GM23338 (cell line): ENCODE results near the gene GJA3. TPM values are rescaled to one million over a fixed set of nuclear protein-coding genes. Genes with fewer than 3 reads are reported as not detected.

Experiments used
- ATAC-seq: fragments of 200-7000 bp; cut with Tn5 transposase; 3 replicates; pipeline ENCODE4 v1.9.1; 2020
- DNase-seq: peaks from one replicate; pipeline ENCODE4 v3.0.0-alpha.2; 2015; ENCODE audit warnings: low spot score
- H2AFZ ChIP-seq: fragments of 200-600 bp; sonication (generic); 2 replicates; pipeline ENCODE4 v1.8.0; 2016; ENCODE audit warnings: antibody characterized with exemption, mild to moderate bottlenecking, moderate library complexity
- H3F3A ChIP-seq: fragments of 200-600 bp; sonication (generic); replicated peaks from 2 replicates; pipeline ENCODE4 v1.8.0; 2017; ENCODE audit warnings: antibody characterized with exemption, mixed run types, low read depth
- H3K27ac ChIP-seq: fragments of 200-600 bp; sonication (generic); 2 replicates; pipeline ENCODE4 v1.6.1; 2016; ENCODE audit warnings: low read depth
- H3K27me3 ChIP-seq: fragments of 200-600 bp; sonication (generic); 2 replicates; pipeline ENCODE4 v1.8.0; 2016; ENCODE audit warnings: mild to moderate bottlenecking, mixed run types, moderate library complexity; ENCODE audit not compliant: insufficient read depth
- H3K36me3 ChIP-seq: fragments of 200-600 bp; sonication (generic); 2 replicates; pipeline ENCODE4 v1.8.0; 2016; ENCODE audit warnings: mild to moderate bottlenecking; ENCODE audit not compliant: insufficient read depth
- H3K4me1 ChIP-seq: fragments of 200-600 bp; sonication (generic); 2 replicates; pipeline ENCODE4 v1.8.0; 2016; ENCODE audit warnings: mild to moderate bottlenecking, moderate library complexity; ENCODE audit not compliant: insufficient read depth
- H3K4me2 ChIP-seq: fragments of 200-600 bp; sonication (generic); 2 replicates; pipeline ENCODE4 v1.7.1; 2017; ENCODE audit warnings: mixed run types
- H3K4me3 ChIP-seq: fragments of 200-600 bp; sonication (generic); 2 replicates; pipeline ENCODE4 v1.6.1; 2016; ENCODE audit warnings: mixed run types
- H3K79me2 ChIP-seq: fragments of 200-600 bp; sonication (generic); replicated peaks from 2 replicates; pipeline ENCODE4 v1.8.0; 2017; ENCODE audit warnings: mild to moderate bottlenecking; ENCODE audit not compliant: insufficient read depth
- H3K9me2 ChIP-seq: fragments of 200-600 bp; sonication (generic); 2 replicates; pipeline ENCODE4 v1.8.0; 2017; ENCODE audit not compliant: insufficient read depth
- H4K20me1 ChIP-seq: fragments of 200-600 bp; sonication (generic); replicated peaks from 2 replicates; pipeline ENCODE4 v1.8.0; 2017; ENCODE audit warnings: mild to moderate bottlenecking; ENCODE audit not compliant: insufficient read depth
- H3K27ac Mint-ChIP-seq: 2 replicates; pipeline ENCODE4 v1.8.0; 2020; ENCODE audit warnings: inconsistent platforms, mild to moderate bottlenecking, moderate library complexity, mixed read lengths
- H3K27me3 Mint-ChIP-seq: 3 replicates; pipeline ENCODE4 v1.8.0; 2022; ENCODE audit warnings: low read depth, mild to moderate bottlenecking, moderate library complexity, mixed read lengths, inconsistent platforms; ENCODE audit not compliant: insufficient read depth, poor library complexity
- H3K36me3 Mint-ChIP-seq: 3 replicates; pipeline ENCODE4 v1.8.0; 2021; ENCODE audit warnings: low read depth, mild to moderate bottlenecking, inconsistent platforms, moderate library complexity, mixed read lengths
- H3K4me1 Mint-ChIP-seq: 3 replicates; pipeline ENCODE4 v1.8.0; 2020; ENCODE audit warnings: mild to moderate bottlenecking, inconsistent platforms, mixed read lengths
- H3K4me3 Mint-ChIP-seq: 3 replicates; pipeline ENCODE4 v1.8.0; 2021; ENCODE audit warnings: moderate library complexity, mild to moderate bottlenecking, inconsistent platforms, mixed read lengths
- H3K9me3 Mint-ChIP-seq: 3 replicates; pipeline ENCODE4 v1.8.0; 2020; ENCODE audit warnings: moderate library complexity, mild to moderate bottlenecking, inconsistent platforms, mixed read lengths
- polyA plus RNA-seq: library from polyadenylated mRNA; unstranded; fragments of >200 nt; fragmentation: Nextera tagmentation; extraction: Ambion mirVana; gene quantifications from 2 replicates; pipeline ENCODE4 v1.2.1, GENCODE V29; 2016
- total RNA-seq: library from RNA; depleted of rRNA; stranded (reverse); fragments of >200 nt; shearing (Covaris generic); gene quantifications from 2 replicates; pipeline ENCODE4 v1.2.3, GENCODE V29; 2014
- TF ChIP-seq, protein P1 (sequence below): fragments of 250-450 bp; sonication (Bioruptor Pico); IDR thresholded peaks from 2 replicates; pipeline ENCODE4 v1.5.0; 2020; ENCODE audit warnings: mild to moderate bottlenecking, moderate library complexity
- TF ChIP-seq, protein P2 (sequence below): IDR thresholded peaks from one replicate; pipeline ENCODE4 v1.6.1; 2018; ENCODE audit warnings: antibody characterized with exemption; ENCODE audit not compliant: unreplicated experiment

Gene GJA3
- total and polyA plus RNA-seq, 2 experiments from 2014 or later, result 0.17 to 0.23 TPM

DNA sequence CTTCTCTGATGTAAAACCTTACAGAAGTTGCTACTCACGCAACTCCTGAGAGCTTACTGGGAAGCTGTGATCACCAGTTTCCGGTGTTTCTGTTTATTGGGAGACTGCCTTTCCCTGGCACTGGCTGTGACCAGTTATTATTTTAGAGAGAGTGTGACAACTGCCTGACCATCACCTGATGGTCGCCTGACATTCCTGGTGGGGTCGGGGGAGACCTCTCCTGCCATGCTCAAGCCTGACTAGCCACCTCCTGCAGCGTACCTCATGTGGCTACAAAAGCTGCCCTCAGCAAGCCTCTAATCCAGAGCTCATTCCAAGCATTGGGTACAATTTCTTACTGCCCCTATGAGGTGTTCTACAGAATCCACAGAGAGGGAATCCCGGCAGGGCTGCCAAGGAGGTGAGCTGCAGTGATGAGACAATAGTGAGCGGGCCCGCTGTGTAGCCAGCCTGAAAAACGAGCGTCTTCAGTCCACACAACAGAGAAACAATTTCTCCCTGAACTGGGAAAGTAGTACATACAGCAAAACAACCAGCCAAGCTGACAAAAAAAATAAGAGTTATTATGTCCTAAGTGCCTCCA is 28.7 kb downstream of the GJA3 start:
- Histone ChIP-seq H3K79me2 (no peaks in the 10 kb centered on the region), H3K27ac (no peak overlapping the region), H3K36me3 (no peaks in the 10 kb centered on the region), H4K20me1 (no peaks in the 10 kb centered on the region; the same call in 1 of the 2 replicates), H3K4me3 (no peak overlapping the region), H3K4me1 (peaks cover 3% of the 10 kb centered on the region), H3K4me2 (no peak overlapping the region), H3K9me2 (no peaks in the 10 kb centered on the region), H2AFZ (no peak overlapping the region), H3F3A (no peaks in the 10 kb centered on the region), H3K27me3 (peaks cover 38% of the 10 kb centered on the region)
- H3K4me1 Mint-ChIP-seq, result no peaks in the 10 kb centered on the region
- H3K9me3 Mint-ChIP-seq, result no peaks in the 10 kb centered on the region
- DNase-seq (no peak), ATAC-seq (no peak)
- no peak overlapping the region for H3K27ac Mint-ChIP-seq
- TF ChIP-seq, protein P1, sequence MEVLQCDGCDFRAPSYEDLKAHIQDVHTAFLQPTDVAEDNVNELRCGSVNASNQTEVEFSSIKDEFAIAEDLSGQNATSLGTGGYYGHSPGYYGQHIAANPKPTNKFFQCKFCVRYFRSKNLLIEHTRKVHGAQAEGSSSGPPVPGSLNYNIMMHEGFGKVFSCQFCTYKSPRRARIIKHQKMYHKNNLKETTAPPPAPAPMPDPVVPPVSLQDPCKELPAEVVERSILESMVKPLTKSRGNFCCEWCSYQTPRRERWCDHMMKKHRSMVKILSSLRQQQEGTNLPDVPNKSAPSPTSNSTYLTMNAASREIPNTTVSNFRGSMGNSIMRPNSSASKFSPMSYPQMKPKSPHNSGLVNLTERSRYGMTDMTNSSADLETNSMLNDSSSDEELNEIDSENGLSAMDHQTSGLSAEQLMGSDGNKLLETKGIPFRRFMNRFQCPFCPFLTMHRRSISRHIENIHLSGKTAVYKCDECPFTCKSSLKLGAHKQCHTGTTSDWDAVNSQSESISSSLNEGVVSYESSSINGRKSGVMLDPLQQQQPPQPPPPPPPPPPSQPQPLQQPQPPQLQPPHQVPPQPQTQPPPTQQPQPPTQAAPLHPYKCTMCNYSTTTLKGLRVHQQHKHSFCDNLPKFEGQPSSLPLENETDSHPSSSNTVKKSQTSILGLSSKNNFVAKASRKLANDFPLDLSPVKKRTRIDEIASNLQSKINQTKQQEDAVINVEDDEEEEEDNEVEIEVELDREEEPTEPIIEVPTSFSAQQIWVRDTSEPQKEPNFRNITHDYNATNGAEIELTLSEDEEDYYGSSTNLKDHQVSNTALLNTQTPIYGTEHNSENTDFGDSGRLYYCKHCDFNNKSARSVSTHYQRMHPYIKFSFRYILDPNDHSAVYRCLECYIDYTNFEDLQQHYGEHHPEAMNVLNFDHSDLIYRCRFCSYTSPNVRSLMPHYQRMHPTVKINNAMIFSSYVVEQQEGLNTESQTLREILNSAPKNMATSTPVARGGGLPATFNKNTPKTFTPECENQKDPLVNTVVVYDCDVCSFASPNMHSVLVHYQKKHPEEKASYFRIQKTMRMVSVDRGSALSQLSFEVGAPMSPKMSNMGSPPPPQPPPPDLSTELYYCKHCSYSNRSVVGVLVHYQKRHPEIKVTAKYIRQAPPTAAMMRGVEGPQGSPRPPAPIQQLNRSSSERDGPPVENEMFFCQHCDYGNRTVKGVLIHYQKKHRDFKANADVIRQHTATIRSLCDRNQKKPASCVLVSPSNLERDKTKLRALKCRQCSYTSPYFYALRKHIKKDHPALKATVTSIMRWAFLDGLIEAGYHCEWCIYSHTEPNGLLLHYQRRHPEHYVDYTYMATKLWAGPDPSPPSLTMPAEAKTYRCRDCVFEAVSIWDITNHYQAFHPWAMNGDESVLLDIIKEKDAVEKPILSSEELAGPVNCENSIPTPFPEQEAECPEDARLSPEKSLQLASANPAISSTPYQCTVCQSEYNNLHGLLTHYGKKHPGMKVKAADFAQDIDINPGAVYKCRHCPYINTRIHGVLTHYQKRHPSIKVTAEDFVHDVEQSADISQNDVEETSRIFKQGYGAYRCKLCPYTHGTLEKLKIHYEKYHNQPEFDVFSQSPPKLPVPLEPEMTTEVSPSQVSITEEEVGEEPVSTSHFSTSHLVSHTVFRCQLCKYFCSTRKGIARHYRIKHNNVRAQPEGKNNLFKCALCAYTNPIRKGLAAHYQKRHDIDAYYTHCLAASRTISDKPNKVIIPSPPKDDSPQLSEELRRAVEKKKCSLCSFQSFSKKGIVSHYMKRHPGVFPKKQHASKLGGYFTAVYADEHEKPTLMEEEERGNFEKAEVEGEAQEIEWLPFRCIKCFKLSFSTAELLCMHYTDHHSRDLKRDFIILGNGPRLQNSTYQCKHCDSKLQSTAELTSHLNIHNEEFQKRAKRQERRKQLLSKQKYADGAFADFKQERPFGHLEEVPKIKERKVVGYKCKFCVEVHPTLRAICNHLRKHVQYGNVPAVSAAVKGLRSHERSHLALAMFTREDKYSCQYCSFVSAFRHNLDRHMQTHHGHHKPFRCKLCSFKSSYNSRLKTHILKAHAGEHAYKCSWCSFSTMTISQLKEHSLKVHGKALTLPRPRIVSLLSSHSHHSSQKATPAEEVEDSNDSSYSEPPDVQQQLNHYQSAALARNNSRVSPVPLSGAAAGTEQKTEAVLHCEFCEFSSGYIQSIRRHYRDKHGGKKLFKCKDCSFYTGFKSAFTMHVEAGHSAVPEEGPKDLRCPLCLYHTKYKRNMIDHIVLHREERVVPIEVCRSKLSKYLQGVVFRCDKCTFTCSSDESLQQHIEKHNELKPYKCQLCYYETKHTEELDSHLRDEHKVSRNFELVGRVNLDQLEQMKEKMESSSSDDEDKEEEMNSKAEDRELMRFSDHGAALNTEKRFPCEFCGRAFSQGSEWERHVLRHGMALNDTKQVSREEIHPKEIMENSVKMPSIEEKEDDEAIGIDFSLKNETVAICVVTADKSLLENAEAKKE (CRISPR knock-in tag), result no peak
- TF ChIP-seq, protein P2, sequence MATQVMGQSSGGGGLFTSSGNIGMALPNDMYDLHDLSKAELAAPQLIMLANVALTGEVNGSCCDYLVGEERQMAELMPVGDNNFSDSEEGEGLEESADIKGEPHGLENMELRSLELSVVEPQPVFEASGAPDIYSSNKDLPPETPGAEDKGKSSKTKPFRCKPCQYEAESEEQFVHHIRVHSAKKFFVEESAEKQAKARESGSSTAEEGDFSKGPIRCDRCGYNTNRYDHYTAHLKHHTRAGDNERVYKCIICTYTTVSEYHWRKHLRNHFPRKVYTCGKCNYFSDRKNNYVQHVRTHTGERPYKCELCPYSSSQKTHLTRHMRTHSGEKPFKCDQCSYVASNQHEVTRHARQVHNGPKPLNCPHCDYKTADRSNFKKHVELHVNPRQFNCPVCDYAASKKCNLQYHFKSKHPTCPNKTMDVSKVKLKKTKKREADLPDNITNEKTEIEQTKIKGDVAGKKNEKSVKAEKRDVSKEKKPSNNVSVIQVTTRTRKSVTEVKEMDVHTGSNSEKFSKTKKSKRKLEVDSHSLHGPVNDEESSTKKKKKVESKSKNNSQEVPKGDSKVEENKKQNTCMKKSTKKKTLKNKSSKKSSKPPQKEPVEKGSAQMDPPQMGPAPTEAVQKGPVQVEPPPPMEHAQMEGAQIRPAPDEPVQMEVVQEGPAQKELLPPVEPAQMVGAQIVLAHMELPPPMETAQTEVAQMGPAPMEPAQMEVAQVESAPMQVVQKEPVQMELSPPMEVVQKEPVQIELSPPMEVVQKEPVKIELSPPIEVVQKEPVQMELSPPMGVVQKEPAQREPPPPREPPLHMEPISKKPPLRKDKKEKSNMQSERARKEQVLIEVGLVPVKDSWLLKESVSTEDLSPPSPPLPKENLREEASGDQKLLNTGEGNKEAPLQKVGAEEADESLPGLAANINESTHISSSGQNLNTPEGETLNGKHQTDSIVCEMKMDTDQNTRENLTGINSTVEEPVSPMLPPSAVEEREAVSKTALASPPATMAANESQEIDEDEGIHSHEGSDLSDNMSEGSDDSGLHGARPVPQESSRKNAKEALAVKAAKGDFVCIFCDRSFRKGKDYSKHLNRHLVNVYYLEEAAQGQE, result no peak
- H3K4me3 Mint-ChIP-seq, result no peak overlapping the region
- no peaks in the 10 kb centered on the region for H3K27me3 Mint-ChIP-seq
- no peaks in the 10 kb centered on the region for H3K36me3 Mint-ChIP-seq
